DMS 273 (cell line): ENCODE data around the gene EEA1.
A peak's percentile ranks its signal among the peaks of the same experiment; 100 is the strongest.
"Not testable (repeated sequence)": the region's sequence is repeated elsewhere in the genome, so short reads cannot be mapped to it uniquely, and the experiment has no call there.

Source experiments
- DNase-seq: peaks from one replicate; lab custom pipeline; 2025; ENCODE audit not compliant: unreplicated experiment; lab: John Stamatoyannopoulos, UW

EEA1 gene

GRCh38 chr12:92756898-92757596 lies 172.0 kb downstream of the EEA1 start:
- DNase-seq, result no peak

DNA sequence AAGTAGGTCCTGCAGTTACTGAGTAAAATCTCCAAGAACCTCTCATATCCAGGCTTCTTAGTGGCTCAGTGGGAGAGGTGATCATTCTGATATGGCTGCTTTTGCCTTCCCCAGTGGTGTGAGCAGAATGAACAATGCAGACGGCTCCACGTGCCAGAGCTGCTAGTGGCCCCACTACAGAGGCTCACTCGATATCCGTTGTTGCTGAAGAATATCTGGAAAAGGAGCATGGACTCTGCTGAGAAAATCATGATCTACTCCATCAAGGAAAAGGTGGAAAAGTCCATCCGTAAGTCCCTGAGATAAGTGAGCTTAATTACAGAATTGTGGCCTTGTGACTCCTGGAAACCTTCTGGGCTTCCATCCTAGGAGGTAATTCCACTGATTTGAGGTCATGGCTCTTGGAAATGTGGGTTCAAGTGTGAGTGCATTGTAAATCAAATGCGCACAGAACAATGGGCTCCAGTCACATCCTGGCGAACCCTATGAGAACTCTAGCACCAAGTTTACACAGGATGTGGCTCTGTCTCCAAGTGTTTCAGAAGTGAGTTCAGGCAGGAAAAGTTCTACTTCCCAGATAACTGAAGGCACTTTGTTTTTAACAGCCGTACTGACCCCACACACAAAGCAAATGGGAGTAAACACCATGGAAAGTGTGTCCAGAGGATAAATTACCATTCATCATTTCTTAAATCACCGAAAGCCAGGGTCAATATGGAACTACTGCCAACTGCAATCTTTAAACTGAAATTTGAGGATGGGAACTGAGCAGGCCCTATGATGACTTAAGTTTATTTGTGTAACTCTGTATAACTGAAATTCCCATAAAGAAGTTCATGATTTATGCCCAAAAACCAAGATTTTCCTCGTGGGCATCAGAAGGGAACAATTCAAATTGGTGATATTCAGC lies 174.9 kb downstream of the EEA1 start:
- no peak for DNase-seq

DNA sequence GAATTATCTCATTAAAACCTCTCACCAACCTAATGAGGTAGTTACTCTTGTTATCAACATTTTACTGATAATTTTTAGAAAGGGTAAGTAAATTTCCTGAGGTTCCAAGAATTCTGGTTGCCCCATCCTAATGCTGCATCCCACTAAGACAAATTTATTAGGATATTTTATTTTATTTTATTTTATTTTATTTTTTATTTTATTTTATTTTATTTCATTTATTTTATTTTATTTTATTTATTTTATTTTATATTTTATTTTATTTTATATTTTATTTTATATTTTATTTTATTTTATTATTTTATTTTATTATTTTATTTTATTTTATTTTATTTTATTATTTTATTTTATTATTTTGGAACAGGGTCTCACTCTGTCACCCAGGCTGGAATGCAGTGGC lies 179.4 kb downstream of the EEA1 start:
- not testable (repeated sequence) for DNase-seq

- DNase-seq, result no peak
Observed at GRCh38 chr12:92747151-92747550, 181.9 kb downstream of the EEA1 start.

GRCh38 chr12:92745856-92746550 lies 183.1 kb downstream of the EEA1 start:
- DNase-seq, result no peak

- no peak for DNase-seq
Observed at GRCh38 chr12:92743026-92743425, 186.1 kb downstream of the EEA1 start.

- DNase-seq, result no peak
Observed at GRCh38 chr12:92740411-92740810, 188.7 kb downstream of the EEA1 start.

GRCh38 chr12:92739113-92739512 lies 190.0 kb downstream of the EEA1 start:
- DNase-seq, result peak; percentile 32

- no peak for DNase-seq
Observed at GRCh38 chr12:92737855-92738850, 190.9 kb downstream of the EEA1 start.

DNA sequence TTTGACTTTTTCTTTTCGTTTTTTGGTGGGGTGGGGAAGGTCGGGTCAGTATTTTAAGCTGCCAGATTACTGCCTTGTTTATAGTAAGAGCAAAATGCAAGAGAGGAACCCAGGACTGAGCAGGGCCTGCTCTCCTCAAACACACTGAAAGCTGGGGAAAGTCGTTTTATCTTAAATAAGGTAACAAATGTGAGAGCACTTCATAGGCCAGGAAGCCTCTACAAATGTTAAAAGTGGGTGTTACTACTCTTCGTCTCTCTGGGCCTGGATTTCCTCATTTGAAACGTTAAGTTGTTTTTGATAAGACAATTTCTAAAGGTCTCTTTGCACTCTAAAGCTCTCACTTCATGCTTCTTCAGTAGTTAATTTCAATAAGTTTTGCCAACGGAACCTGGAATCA lies 192.5 kb downstream of the EEA1 start:
- no peak for DNase-seq

- DNase-seq, result peak; percentile 47
Observed at GRCh38 chr12:92735131-92735721, 193.9 kb downstream of the EEA1 start.

DNA sequence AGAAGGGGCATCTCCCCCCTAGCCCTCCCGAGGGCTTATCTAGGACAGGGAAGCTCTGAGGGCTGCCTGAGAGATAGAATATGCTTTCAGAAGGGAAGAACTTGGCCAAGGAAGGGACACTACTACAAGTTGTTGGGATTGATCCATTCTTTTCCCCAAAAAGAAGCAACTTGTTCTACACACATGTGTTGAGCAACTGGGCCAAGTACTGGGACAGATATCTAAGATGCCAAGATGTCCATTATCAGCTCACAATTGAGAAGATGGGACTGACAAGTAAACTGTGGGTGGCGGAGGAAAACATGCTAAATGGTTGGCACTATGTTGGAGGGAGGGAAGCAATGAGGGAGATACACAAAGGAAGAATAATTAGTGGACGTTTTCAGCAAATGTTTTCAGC lies 195.4 kb downstream of the EEA1 start:
- DNase-seq, result no peak

DNA sequence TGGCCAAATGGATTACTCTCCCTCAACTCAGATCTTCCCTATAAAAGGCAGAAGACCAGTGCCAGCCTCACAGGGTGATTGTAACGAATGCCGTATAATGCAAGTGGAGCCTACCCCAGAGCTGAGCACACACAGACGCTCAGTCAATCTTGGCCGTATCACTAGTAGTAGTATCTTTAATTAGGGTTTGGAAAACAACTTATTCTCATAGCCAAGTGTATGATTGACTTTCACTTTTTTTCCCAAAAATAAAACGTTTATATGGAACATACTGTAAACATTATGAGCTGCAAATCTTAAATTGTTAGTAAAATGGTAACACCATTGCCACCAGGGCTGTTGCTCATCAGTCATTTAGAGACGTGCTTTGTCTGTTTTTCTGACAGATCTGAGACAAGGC lies 195.9 kb downstream of the EEA1 start:
- DNase-seq, result no peak

- DNase-seq, result no peak
Observed at GRCh38 chr12:92732716-92733115, 196.4 kb downstream of the EEA1 start.

DNA sequence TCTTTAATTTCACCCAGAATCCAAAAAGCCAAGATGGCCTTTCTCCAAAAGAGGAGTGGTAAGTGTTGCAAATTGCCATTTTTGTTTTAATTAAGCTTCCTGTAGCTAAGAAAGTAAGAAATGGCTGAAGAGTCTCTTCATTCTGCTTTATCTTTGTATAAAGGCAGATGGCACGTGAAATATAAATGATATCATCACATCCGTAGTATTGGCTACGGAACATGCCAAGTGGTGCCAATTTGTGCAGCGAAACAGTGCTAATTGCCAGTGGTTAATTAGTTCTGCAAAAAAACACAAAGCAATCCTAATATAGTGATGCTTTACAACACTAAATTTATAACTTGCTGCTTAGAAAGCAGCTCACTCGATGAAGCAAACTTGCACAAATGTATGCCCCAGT lies 196.9 kb downstream of the EEA1 start:
- DNase-seq, result peak; percentile 2

DNA sequence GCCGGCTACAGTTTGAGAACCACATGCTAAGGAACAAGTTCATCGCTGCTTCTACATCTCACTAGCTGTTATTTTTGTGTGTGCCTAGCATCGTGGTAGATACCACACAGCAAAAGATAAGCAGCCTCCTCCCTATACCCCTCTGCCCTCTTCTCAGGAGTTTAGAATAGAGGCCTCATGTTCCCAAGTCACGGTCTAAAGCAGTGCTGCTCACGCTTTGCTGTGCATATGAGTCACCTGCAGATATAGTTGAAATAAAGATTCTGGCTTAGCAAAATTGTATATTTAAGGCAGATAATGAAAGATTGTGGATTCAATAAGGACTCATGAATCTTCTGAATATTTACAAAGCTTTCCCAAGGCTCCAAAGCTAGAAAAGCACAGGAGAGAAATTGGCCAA lies 198.3 kb downstream of the EEA1 start:
- no peak for DNase-seq

DNA sequence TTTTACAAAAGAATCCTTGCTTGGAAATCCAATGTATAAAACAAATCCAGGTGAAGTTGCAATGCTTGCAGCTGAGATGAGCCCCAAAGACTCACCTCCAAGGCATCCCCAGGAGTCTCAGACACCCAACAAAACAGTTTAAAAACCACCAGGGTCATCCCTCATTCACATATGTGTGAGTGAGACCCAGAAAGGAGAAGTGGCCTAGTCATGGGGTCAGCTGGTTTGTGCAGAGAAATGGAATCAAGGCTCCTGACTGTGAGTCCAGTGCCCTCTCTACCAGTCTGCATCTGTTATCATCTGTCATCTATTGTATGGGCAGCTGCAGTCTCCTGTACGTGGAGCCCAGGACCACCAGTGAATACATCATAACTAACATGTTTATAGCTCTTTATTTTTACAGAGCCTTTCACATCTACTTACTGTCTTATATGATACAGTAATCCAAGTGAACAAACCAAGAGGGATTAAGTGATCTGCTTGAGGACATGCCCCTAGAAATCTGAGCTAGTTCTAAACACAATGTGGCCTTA lies 199.3 kb downstream of the EEA1 start:
- DNase-seq, result no peak

DNA sequence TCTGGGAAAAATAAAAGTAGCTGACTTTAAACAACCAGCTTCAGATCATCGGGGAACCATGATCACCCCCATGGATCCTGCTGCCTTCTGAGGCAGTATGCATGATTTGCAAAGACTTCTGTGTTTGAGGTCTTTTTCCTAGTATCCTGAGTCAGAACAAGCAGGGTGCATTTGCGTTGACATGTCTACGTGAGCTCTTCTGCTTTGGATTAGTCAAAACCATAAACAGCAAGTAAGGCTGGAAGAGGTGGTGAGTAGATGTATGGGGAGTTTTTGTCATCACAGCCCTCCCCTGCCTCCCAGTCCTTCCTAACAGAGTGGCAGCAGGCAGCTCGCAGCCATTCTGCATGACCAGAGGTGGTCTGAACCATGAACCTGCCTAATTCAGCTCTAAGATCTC lies 202.2 kb downstream of the EEA1 start:
- DNase-seq, result no peak

DNA sequence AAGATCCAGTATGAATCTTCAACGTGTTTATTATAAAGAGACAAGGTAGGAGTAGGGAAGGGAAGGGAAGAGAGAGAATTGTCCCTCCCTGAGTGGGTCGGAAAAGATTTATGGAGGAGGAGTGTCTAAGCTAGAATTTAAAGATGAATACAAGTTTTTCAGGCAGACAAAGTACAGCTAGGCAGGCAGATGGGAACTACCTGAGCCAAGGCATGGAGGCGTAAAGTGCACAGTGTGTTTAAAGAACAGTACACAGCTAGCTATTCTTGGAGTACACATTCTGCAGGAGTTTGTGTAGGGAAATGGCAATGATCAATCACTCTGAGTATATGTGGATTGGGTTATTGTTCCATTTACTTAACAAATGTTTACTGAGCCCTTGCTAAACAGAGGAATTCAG lies 206.2 kb downstream of the EEA1 start:
- no peak for DNase-seq

DNA sequence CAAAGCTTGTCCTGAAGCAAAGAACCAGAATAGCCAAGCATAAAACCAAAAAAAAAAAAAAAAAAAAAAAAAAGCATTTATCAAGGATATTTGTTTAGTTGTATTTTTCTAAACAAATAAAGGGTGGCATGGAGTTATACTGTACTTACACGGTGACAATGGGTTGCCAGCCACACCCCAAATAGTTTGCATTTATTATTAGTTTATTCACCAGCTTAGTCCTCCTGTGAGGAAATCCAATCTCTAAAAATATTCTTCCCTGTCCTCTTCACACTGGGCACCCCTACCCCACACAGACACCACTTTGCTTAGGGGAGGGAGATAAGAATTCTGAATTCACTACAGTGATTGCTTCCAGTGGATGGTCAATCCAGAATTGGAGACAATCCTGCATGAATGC lies 207.4 kb downstream of the EEA1 start:
- no peak for DNase-seq
